ENCODE results near the gene IQGAP3.

DNA sequence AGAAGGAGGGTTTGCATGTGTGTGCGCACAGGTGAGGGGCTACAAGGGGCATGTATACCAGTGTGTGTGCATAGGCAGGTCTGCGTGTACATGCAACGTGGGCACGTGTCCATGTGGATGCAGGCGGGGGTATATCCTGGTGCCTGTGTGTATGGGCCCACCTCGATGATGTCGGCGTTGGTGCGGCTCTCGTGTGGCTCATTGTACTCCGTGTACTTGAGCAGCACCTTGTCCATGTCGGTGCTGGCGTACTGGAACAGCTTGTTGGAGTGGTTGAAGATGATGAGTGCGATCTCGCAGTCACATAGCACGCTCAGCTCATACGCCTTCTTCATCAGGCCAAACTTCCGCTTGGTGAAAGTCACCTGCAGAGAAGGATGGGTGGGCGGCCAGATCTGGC is 90.1 kb downstream of the IQGAP3 start:
- no peak for TF ChIP-seq CTCF (IDR thresholded peaks at IDR 0.05; ENCODE audit: low read length)
- no peak for TF ChIP-seq EZH2 (optimal IDR thresholded peaks at IDR 0.05; ENCODE audit: low read depth, low read length)
